PC-9 (cell line): ENCODE data around the gene OTOP2. TPM values are rescaled to one million over a fixed set of nuclear protein-coding genes. Genes with fewer than 3 reads are reported as not detected.

Experiments used
- BruUV-seq: library from RNA; stranded (reverse); fragments of 400-500 nt; replicated peaks from 2 replicates; lab custom pipeline; 2021; lab: Mats Ljungman, UMichigan
- CTCF ChIA-PET: fragments of 300-600 bp; sonication (Branson Sonifier 250); formaldehyde crosslinking; loops from one replicate; lab custom pipeline; 2022; ENCODE audit warnings: antibody characterized with exemption; lab: Charles Lee
- POLR2A ChIA-PET: fragments of 300-600 bp; sonication (Branson Sonifier 250); formaldehyde crosslinking; loops from one replicate; lab custom pipeline; 2022; ENCODE audit warnings: antibody characterized with exemption; ENCODE audit not compliant: unreplicated experiment; lab: Charles Lee
- DNase-seq, 2 experiments: peaks; one replicate each; pipeline versions ENCODE4 v3.0.0 to v3.0.0-alpha.2; 2015 to 2022; ENCODE audit warnings: mixed read lengths in 1 of 2
- H2AFZ ChIP-seq: fragments of 200-600 bp; sonication (generic); 2 replicates; pipeline ENCODE4 v1.8.1; 2017; ENCODE audit warnings: antibody characterized with exemption
- H3F3A ChIP-seq: fragments of 200-600 bp; sonication (generic); 2 replicates; pipeline ENCODE4 v1.8.1; 2017; ENCODE audit warnings: antibody characterized with exemption, mild to moderate bottlenecking, low read depth; ENCODE audit not compliant: insufficient read depth
- H3K27ac ChIP-seq: fragments of 200-600 bp; sonication (generic); 2 replicates; pipeline ENCODE4 v1.6.1; 2016; ENCODE audit warnings: mixed run types
- H3K27me3 ChIP-seq: fragments of 200-600 bp; sonication (generic); 2 replicates; pipeline ENCODE4 v1.6.1; 2016; ENCODE audit warnings: low read depth, mixed run types; ENCODE audit not compliant: insufficient read depth
- H3K36me3 ChIP-seq: fragments of 200-600 bp; sonication (generic); 2 replicates; pipeline ENCODE4 v1.6.1; 2016; ENCODE audit warnings: low read depth, mixed run types
- H3K4me1 ChIP-seq: fragments of 200-600 bp; sonication (generic); replicated peaks from 2 replicates; pipeline ENCODE4 v1.6.1; 2016; ENCODE audit warnings: mixed run types; ENCODE audit not compliant: insufficient read depth
- H3K4me2 ChIP-seq: fragments of 200-600 bp; sonication (generic); 2 replicates; pipeline ENCODE4 v1.6.1; 2017; ENCODE audit warnings: mixed run types
- H3K4me3 ChIP-seq: fragments of 200-600 bp; sonication (generic); 2 replicates; pipeline ENCODE4 v1.6.1; 2016; ENCODE audit warnings: mixed run types
- H3K79me2 ChIP-seq: fragments of 200-600 bp; sonication (generic); 2 replicates; pipeline ENCODE4 v1.6.1; 2017; ENCODE audit warnings: low read depth, mixed run types
- H3K9me2 ChIP-seq: fragments of 200-600 bp; sonication (generic); 2 replicates; pipeline ENCODE4 v1.8.1; 2017; ENCODE audit warnings: mild to moderate bottlenecking; ENCODE audit not compliant: insufficient read depth
- H3K9me3 ChIP-seq: fragments of 200-600 bp; sonication (generic); 2 replicates; pipeline ENCODE4 v1.8.1; 2016; ENCODE audit warnings: low read depth; ENCODE audit not compliant: insufficient read depth
- H4K20me1 ChIP-seq: fragments of 200-600 bp; sonication (generic); 2 replicates; pipeline ENCODE4 v1.8.1; 2017; ENCODE audit not compliant: insufficient read depth
- EZH2 ChIP-seq: fragments of 200-600 bp; sonication (generic); IDR thresholded peaks from 2 replicates; pipeline ENCODE4 v1.8.0; 2017; ENCODE audit warnings: antibody characterized with exemption, low read depth
- intact Hi-C: fragments of 100-400 bp; cut with micrococcal nuclease; formaldehyde crosslinking; loops from one replicate; pipeline ENCODE4 v1.10.0; 2022; ENCODE audit not compliant: unreplicated experiment
- total RNA-seq: library from RNA; stranded (reverse); gene quantifications from 2 replicates; pipeline ENCODE4 v1.2.3, GENCODE V29; 2021
- TF ChIP-seq, protein P1 (sequence below): fragments of 200-600 bp; sonication (generic); conservative IDR thresholded peaks from 2 replicates; pipeline ENCODE4 v1.6.1; 2017; ENCODE audit warnings: mixed run types, antibody characterized with exemption, mild to moderate bottlenecking, moderate library complexity

Gene OTOP2
- total RNA-seq, 1 experiment from 2014 or later: not detected

DNA sequence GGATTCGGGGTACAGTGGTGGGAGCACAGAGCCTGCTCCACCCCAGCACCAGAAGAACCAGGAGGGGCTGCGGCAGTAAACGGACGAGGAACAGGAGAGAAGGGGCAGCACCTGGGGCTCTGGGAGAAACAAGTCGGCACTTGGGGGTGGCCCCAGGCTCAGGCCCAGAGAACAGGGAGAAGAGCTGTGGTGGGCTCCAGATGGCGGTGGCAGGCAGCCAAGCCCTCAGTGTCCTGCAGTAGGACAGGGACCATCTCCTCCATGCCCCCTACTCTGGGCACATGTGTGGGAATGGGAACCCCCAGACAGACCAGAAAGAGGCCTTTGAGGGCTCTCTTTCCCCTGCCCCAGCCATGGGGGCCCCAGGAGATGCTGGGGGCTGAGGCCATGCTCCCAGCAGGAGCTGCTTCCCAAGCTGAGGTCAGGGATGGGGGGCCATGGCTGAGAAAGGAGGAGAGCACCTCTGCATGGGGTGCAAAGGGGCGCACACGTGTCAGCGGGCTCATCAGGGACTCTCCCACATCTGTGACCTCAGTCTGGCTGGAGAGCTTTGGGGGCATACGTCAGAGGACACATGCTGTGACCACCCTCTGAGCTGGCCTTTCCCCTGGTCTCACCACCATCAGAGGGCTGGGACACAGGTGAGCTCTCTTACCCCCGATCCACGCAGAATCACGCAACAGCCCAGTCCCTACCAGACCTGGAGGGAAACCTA is 7.8 kb upstream of the OTOP2 start:
- CTCF ChIA-PET: no interaction called here
- Histone ChIP-seq H3K27me3 (no peaks in the 10 kb centered on the region), H3K4me3 (no peak overlapping the region), H3K79me2 (no peaks in the 10 kb centered on the region), H4K20me1 (no peaks in the 10 kb centered on the region), H3K9me2 (no peaks in the 10 kb centered on the region), H3K4me1 (no peaks in the 10 kb centered on the region), H3K27ac (no peak overlapping the region), H2AFZ (no peak overlapping the region), H3K9me3 (no peaks in the 10 kb centered on the region), H3K36me3 (no peaks in the 10 kb centered on the region), H3F3A (no peaks in the 10 kb centered on the region), H3K4me2 (no peak overlapping the region)
- BruUV-seq: no TSS peak
- POLR2A ChIA-PET: no interaction called here
- DNase-seq: no peak
- intact Hi-C loops: no loop called here
- no peak for TF ChIP-seq EZH2
- TF ChIP-seq, protein P1, sequence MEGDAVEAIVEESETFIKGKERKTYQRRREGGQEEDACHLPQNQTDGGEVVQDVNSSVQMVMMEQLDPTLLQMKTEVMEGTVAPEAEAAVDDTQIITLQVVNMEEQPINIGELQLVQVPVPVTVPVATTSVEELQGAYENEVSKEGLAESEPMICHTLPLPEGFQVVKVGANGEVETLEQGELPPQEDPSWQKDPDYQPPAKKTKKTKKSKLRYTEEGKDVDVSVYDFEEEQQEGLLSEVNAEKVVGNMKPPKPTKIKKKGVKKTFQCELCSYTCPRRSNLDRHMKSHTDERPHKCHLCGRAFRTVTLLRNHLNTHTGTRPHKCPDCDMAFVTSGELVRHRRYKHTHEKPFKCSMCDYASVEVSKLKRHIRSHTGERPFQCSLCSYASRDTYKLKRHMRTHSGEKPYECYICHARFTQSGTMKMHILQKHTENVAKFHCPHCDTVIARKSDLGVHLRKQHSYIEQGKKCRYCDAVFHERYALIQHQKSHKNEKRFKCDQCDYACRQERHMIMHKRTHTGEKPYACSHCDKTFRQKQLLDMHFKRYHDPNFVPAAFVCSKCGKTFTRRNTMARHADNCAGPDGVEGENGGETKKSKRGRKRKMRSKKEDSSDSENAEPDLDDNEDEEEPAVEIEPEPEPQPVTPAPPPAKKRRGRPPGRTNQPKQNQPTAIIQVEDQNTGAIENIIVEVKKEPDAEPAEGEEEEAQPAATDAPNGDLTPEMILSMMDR: no peak

DNA sequence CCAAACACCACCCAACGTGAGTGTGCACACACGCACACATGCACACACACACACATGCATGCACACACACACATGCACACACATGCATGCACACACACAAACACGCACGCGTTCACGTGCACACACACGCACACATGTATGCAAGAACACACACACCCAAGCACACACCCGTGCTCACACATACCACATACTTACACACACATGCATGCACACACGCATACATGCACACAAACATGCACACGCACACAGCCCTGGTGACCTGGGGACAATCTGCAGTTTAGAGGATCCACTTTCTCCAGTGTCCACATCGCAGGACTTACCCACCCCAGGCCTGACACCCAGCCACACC is 7.2 kb upstream of the OTOP2 start:
- Histone ChIP-seq H3K4me1 (no peaks in the 10 kb centered on the region), H2AFZ (no peak overlapping the region), H3K4me3 (no peak overlapping the region), H3K27me3 (no peaks in the 10 kb centered on the region), H3K9me2 (no peaks in the 10 kb centered on the region), H4K20me1 (no peaks in the 10 kb centered on the region), H3F3A (no peaks in the 10 kb centered on the region), H3K9me3 (no peaks in the 10 kb centered on the region), H3K36me3 (no peaks in the 10 kb centered on the region), H3K79me2 (no peaks in the 10 kb centered on the region), H3K27ac (no peak overlapping the region), H3K4me2 (no peak overlapping the region)
- TF ChIP-seq EZH2: no peak
- TF ChIP-seq, protein P1: no peak
- intact Hi-C loops: loop anchor here (1.0 kb wide), 1 partner anchor 44 kb away; no protein-coding TSS in a partner anchor
- DNase-seq: no peak
- ChIA-PET POLR2A (no interaction called here), CTCF (no interaction called here)
- BruUV-seq: no TSS peak

DNA sequence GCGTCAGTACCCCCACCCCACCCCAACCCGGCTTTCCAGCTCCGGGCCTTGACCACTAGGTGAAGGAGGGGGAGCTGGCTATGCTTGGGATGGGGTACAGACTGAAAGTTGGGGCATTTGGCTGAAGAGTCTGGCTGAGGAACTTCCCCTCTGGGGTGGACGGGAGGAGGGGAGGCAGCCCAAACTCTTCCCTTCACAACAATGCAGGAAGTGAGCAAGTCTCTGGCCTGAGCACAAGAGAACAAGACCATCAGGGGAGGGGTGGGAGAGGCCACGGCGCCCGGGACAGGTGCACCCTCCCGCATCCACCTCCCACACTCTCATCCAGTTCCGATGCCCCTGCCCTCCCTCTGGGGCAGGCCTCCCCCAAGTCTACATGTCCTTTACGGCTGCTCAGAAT is 6.6 kb upstream of the OTOP2 start:
- ChIA-PET CTCF (no interaction called here), POLR2A (no interaction called here)
- H3K9me2 ChIP-seq: no peaks in the 10 kb centered on the region
- intact Hi-C loops: loop anchor here (1.0 kb wide), 1 partner anchor 44 kb away; no protein-coding TSS in a partner anchor
- no peaks in the 10 kb centered on the region for H4K20me1 ChIP-seq
- DNase-seq: no peak
- no peaks in the 10 kb centered on the region for H3K9me3 ChIP-seq
- H3K36me3 ChIP-seq: no peaks in the 10 kb centered on the region
- BruUV-seq: no TSS peak
- TF ChIP-seq, protein P1: no peak
- no peak for TF ChIP-seq EZH2
- H2AFZ ChIP-seq: no peak overlapping the region
- H3K79me2 ChIP-seq: no peaks in the 10 kb centered on the region
- H3K4me1 ChIP-seq: no peaks in the 10 kb centered on the region
- no peak overlapping the region for H3K4me2 ChIP-seq
- H3K27me3 ChIP-seq: peaks cover 2% of the 10 kb centered on the region
- H3K4me3 ChIP-seq: no peak overlapping the region
- H3F3A ChIP-seq: no peaks in the 10 kb centered on the region
- H3K27ac ChIP-seq: no peak overlapping the region
